Kidney (tissue), 14 donors: Measurements from ENCODE around the gene NIPA2. TPM values are rescaled to one million over a fixed set of nuclear protein-coding genes. Genes with fewer than 3 reads are reported as not detected.

Experiments
- DNase-seq, 5 donors: peaks; one replicate each; pipeline ENCODE4 v3.0.0-alpha.2; 2013 to 2020
- FAIRE-seq: peaks from 2 replicates; lab custom pipeline; 2012; peaks lifted over from hg19 to GRCh38; lab: Jason Lieb, UNC
- H3K27ac ChIP-seq, 2 donors: one replicate each; pipeline ENCODE4 v1.7.0; 2013; ENCODE audit warnings: low read depth in 2 of 2, low read length in 2 of 2, inconsistent platforms in 1 of 2
- H3K27me3 ChIP-seq: one replicate; pipeline ENCODE4 v1.7.1; 2013; ENCODE audit warnings: low read length, inconsistent platforms; ENCODE audit not compliant: control insufficient read depth, insufficient read depth
- H3K36me3 ChIP-seq, 3 donors: one replicate each; pipeline versions ENCODE4 v1.7.0 to v1.7.1; 2013; ENCODE audit warnings: low read length in 3 of 3, control low read depth in 1 of 3, inconsistent platforms in 1 of 3; ENCODE audit not compliant: insufficient read depth in 3 of 3, control insufficient read depth in 2 of 3
- H3K4me1 ChIP-seq, 3 donors: one replicate each; pipeline versions ENCODE4 v1.7.0 to v1.7.1; 2013; ENCODE audit warnings: low read length in 3 of 3, inconsistent platforms in 1 of 3, low read depth in 1 of 3; ENCODE audit not compliant: control insufficient read depth in 2 of 3, insufficient read depth in 2 of 3
- H3K4me3 ChIP-seq, 3 donors: one replicate each; pipeline versions ENCODE4 v1.7.0 to v1.8.1; 2013; ENCODE audit warnings: low read length in 3 of 3, control low read depth in 1 of 3, inconsistent platforms in 1 of 3
- H3K9ac ChIP-seq, 3 donors: one replicate each; pipeline versions ENCODE4 v1.7.0 to v1.7.1; 2013; ENCODE audit warnings: low read length in 3 of 3, control low read depth in 1 of 3, inconsistent platforms in 1 of 3
- H3K9me3 ChIP-seq, 3 donors: one replicate each; pipeline versions ENCODE4 v1.7.0 to v1.7.1; 2013; ENCODE audit warnings: low read length in 3 of 3, control low read depth in 1 of 3, inconsistent platforms in 1 of 3; ENCODE audit not compliant: control insufficient read depth in 2 of 3, insufficient read depth in 1 of 3
- CTCF ChIP-seq: IDR thresholded peaks from 3 replicates; pipeline ENCODE4 v1.5.1; 2012; ENCODE audit warnings: mild to moderate bottlenecking, moderate library complexity, borderline replicate concordance; ENCODE audit not compliant: insufficient read depth; ENCODE audit errors: extremely low read depth
- intact Hi-C: fragments of 100-400 bp; cut with DNase I; formaldehyde crosslinking; loops from one replicate; pipeline ENCODE4 v1.11.1; 2022
- polyA plus RNA-seq: library from polyadenylated mRNA; stranded (reverse); fragments of 350-450 nt; fragmentation: Illumina TruSeq; extraction: RNeasy Lipid Tissue Mini Kit (QIAGEN cat#74804); gene quantifications from one replicate; pipeline ENCODE4 v1.2.3, GENCODE V29; 2014; ENCODE audit warnings: low read depth, low replicate concordance; ENCODE audit not compliant: insufficient read depth
- total RNA-seq: library from RNA; stranded (reverse); fragmentation: NEBNext Ultra II Directional; extraction: Animal tissue kit (Norgen Biotek cat#: 25700); gene quantifications from one replicate; pipeline ENCODE4 v1.2.1, GENCODE V29; 2021
- donor health status: control.
- donor health status: control.
- donor health status: control.
- donor health status: control.
- donor health status: control.
- donor health status: DM: yes; HTN: yes; CAD: no.
- donor health status: Normal renal cell carcinoma (clear cell type).

Gene NIPA2
- total and polyA plus RNA-seq, 2 donors from 2014 or later: 30.0 to 48.5 TPM

DNA sequence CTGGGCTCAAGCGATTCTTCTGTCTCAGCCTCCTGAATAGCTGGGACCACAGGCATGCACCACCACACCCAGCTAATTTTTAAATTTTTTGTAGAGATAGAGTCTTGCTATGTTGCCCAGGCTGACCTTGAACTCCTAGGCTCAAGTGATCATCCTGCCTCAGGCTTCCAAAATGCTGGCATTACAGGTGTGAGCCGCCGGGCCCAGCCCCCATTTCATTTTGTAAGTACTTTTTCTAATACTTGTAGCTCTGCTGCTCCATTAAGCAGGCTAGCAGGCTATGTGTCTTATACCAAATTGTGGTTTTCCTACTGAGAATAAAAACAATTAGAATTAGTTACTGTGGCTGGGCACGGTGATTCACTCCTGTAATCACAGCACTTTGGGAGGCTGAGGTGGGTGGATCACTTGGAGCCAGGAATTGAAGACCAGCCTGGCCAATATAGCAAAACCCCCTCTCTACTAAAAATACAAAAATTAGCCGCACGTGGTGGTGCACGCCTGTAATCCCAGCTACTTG is 29.6 kb upstream of the NIPA2 start:
- TF ChIP-seq CTCF: no peak
- no peaks in the 10 kb centered on the region for H3K4me1 ChIP-seq
- H3K4me3 ChIP-seq: no peak overlapping the region
- no peaks in the 10 kb centered on the region for H3K9me3 ChIP-seq
- DNase-seq (no peak), FAIRE-seq (no peak)
- peaks cover 0 to 2% (median 0%) of the 10 kb centered on the region in 3 donors for H3K36me3 ChIP-seq
- H3K9ac ChIP-seq: no peak overlapping the region
- no peaks in the 10 kb centered on the region for H3K27me3 ChIP-seq
- intact Hi-C loops: no loop called here
- H3K27ac ChIP-seq: no peak overlapping the region

DNA sequence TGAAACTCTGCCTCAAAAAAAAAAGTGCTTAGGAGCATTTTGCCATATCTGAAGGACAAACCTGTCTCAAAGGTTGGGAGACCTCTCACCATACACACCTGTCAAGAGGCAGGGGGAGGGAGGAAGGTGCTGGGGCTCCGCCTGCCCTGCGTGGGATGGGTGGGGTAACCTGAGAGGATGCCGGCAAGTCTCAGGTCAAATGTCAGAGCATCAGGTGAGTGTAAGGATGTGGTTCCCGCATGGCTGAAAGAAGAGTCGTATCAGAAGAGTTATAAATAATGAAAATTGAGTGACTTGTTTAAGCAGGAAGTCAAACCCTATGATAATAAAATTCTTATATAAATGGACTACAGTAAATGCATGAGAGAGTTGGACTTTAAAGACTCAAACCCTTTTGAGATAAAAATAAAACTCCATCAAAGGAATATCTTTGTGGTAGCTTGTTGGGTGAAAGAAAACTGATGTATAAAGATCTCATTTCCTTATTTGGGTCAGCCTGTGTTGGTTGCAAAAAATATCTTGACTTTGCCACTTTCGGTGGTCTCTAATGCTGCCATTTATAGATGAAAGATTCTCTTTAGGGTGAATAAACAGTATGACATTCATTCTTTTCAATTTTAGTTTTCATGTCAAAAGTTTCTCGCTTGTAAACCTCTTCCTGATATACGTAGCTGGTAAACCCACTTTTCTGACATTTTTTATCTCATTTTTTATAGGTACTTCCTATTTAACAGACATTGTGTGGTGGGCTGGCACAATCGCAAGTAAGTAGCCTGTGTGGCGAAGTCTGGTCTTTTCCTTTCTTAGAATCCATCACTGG is 28.2 kb upstream of the NIPA2 start:
- Histone ChIP-seq H3K9me3 (no peaks in the 10 kb centered on the region), H3K27me3 (no peaks in the 10 kb centered on the region), H3K4me1 (no peaks in the 10 kb centered on the region), H3K4me3 (no peak overlapping the region), H3K27ac (no peak overlapping the region), H3K9ac (no peak overlapping the region), H3K36me3 (peaks cover 0 to 2% (median 0%) of the 10 kb centered on the region in 3 donors)
- intact Hi-C loops: no loop called here
- FAIRE-seq: no peak
- no peak for TF ChIP-seq CTCF
- no peak for DNase-seq

- TF ChIP-seq CTCF: no peak
- no peak for FAIRE-seq
Measured at GRCh38 chr15:22810853-22811338, 27.6 kb upstream of the NIPA2 start.

More at GRCh38 chr15:22810853-22811338, 27.6 kb upstream of the NIPA2 start:
- Histone ChIP-seq H3K27ac (no peak overlapping the region), H3K36me3 (peaks cover 0 to 2% (median 0%) of the 10 kb centered on the region in 3 donors), H3K9ac (no peak overlapping the region), H3K4me1 (no peaks in the 10 kb centered on the region), H3K4me3 (no peak overlapping the region), H3K27me3 (no peaks in the 10 kb centered on the region), H3K9me3 (no peaks in the 10 kb centered on the region)
- no peak for DNase-seq
- intact Hi-C loops: no loop called here
